HK-2 (cell line): ENCODE measurements around the gene ISG20.
"Not testable (repeated sequence)": the region's sequence is repeated elsewhere in the genome, so short reads cannot be mapped to it uniquely, and the experiment has no call there.

Experiments
- DNase-seq: peaks from one replicate; pipeline ENCODE4 v3.0.0-alpha.2; 2018; ENCODE audit not compliant: unreplicated experiment

Gene ISG20

GRCh38 chr15:88636050-88636449, 2.8 kb upstream of the ISG20 start:
- DNase-seq: no peak

DNA sequence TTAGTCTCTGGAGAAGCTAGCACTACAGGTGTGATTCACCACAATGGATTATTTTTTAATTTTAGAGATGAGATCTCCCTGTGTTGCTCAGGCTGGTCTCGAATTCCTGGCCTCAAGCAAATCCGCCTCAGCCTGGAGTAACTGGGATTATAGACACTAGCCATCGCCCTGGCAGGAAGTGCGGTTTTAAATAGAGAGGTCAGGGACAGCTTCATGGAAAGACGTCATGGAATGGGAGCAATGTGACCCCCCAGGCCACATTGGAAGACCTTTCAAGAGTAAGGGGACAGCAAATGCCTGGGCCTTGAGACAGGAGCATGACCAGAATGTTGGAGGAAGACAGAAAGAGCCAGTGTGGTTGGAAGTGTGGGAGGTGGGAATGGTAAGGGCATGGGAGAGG, 2.2 kb upstream of the ISG20 start:
- no peak for DNase-seq

GRCh38 chr15:88637436-88637835, 1.4 kb upstream of the ISG20 start:
- no peak for DNase-seq

GRCh38 chr15:88637841-88638625, 783 bp upstream of the ISG20 start:
- no peak for DNase-seq

- no peak for DNase-seq
Observed at GRCh38 chr15:88641959-88642452, 3.2 kb downstream of the ISG20 start.

DNA sequence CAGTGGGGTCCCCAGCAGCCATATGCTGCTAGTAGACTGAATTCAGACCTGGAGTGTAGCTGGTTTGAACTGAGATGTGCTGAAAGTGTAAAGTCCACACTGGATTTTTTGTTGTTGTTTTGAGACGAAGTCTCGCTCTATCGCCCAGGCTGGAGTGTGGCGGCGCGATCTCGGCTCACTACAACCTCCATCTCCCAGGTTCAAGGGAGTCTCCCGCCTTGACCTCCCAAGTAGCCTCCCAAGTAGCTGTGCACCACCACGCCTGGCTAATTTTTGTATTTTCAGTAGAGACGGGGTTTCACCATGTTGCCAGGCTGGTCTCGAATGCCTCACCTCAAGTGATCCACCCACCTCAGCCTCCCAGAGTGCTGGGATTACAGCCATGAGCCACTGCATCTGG, 3.7 kb downstream of the ISG20 start:
- DNase-seq: not testable (repeated sequence)

- DNase-seq: no peak
Observed at GRCh38 chr15:88644741-88645140, 5.9 kb downstream of the ISG20 start.

GRCh38 chr15:88645171-88646087, 6.6 kb downstream of the ISG20 start:
- no peak for DNase-seq

GRCh38 chr15:88646088-88646405, 7.2 kb downstream of the ISG20 start:
- no peak for DNase-seq

DNA sequence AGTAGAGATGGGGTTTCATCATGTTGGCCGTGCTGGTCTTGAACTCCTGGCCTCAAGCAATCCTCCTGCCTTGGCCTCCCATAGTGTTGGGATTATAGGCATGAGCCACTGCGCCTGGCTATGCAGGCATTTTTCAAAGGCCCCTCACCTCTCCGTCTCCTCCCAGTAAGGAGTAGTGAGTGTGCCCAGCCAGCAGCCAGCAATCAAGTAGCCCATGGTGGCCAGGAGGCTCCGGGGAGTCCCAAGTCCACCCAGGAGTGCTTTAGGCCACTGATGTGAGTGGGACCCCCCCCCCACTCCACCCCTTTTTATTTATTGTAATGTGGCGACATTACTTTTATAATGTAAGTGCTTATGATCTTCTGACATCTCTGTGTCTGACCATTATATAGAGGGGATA, 8.1 kb downstream of the ISG20 start:
- DNase-seq: no peak

DNA sequence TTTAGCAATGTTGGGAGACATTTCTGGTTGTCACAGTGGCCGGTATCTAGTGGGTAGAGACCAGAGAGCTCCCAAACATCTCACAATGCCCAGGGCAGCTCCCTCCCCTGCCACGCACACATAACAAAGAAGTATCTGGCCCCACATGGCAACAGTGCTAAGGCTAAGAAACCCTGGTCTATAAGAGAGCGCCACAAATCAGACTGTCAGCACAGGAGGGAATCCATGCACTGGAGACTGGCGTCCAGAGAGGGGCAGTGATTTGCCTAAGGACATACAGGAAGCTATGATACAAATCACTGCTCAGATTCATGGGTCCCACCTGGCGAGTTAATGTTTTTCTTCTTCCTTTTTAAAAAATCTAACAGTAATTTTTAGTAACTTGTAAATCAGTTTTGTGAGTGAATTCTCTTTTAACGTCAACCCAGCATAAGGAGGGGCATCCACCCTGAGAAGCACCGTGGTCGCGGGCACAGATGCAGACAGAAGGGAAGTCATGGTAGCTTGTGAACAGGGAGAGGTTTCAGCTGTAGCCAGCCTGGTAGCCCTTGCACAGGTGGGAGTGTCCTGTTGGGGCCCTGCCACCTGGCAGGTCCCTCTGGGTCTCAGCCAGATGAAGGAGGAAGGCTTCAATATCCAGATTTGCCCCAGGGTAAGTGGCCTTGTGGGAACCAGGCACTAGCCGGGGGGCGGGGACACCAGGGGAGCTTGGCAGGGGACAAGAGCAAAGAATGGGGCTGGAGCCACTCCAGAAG, 8.7 kb downstream of the ISG20 start:
- DNase-seq: no peak

- DNase-seq: no peak
Observed at GRCh38 chr15:88648357-88649214, 9.8 kb downstream of the ISG20 start.

GRCh38 chr15:88649286-88649733, 10.5 kb downstream of the ISG20 start:
- peak; percentile 11 for DNase-seq

- DNase-seq: no peak
Observed at GRCh38 chr15:88649753-88650551, 11.1 kb downstream of the ISG20 start.

GRCh38 chr15:88650556-88650955, 11.7 kb downstream of the ISG20 start:
- no peak for DNase-seq

DNA sequence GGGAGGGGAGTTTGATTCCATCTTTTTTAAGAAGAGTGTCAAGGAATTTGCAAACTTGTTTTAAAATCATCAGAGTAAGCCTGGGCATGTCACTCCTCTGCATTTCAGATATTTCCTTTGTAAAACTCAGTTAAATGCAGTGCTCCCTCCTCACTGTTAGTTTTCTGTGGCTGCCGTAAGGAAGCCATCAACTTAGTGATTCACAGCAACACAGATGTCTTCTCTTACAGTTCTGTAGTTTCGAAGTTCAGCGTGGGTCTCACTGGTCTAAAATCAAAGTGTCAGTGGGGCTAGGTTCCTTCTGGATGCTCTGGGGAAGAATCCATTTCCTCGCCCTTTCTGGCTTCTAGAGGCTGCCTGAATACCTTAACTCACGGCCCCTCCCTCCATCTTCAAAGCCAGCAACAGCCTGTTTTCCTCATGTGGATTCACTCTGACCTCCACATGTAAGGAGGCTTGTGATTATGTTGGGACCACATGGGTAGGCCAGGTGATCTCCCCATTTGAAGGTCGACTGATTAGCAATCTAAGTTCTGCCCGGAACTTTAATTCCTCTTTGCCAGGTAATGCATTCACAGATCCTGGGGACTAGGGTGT, 12.4 kb downstream of the ISG20 start:
- no peak for DNase-seq

GRCh38 chr15:88651971-88652370, 13.2 kb downstream of the ISG20 start:
- no peak for DNase-seq

GRCh38 chr15:88652456-88653199, 13.8 kb downstream of the ISG20 start:
- DNase-seq: no peak
